Activated gamma-delta T cell treated with anti-CD3 and anti-CD28 coated beads, Interleukin-2, amount 50 U/mL, for 16 hours (primary cell): ENCODE data around the gene CFAP90.

ENCODE experiments used
- DNase-seq: peaks from one replicate; pipeline ENCODE4 v3.0.0-alpha.2; 2020; ENCODE audit warnings: low read depth

Gene CFAP90

GRCh38 chr5:7868427-7868772 lies 17.5 kb upstream of the CFAP90 start:
- no peak for DNase-seq

GRCh38 chr5:7867260-7867659 lies 16.3 kb upstream of the CFAP90 start:
- no peak for DNase-seq

- no peak for DNase-seq
Observed at GRCh38 chr5:7866196-7866595, 15.3 kb upstream of the CFAP90 start.

GRCh38 chr5:7857926-7858632 lies 7.1 kb upstream of the CFAP90 start:
- no peak for DNase-seq

- DNase-seq, result no peak
Observed at GRCh38 chr5:7857361-7857760, 6.4 kb upstream of the CFAP90 start.

- DNase-seq, result no peak
Observed at GRCh38 chr5:7856855-7857254, 5.9 kb upstream of the CFAP90 start.

- no peak for DNase-seq
Observed at GRCh38 chr5:7855611-7856010, 4.7 kb upstream of the CFAP90 start.

- no peak for DNase-seq
Observed at GRCh38 chr5:7852988-7853387, 2.1 kb upstream of the CFAP90 start.

GRCh38 chr5:7852542-7852941 lies 1.6 kb upstream of the CFAP90 start:
- no peak for DNase-seq

GRCh38 chr5:7851617-7852289 lies 820 bp upstream of the CFAP90 start:
- DNase-seq, result no peak

GRCh38 chr5:7851240-7851592 lies 283 bp upstream of the CFAP90 start:
- no peak for DNase-seq

- no peak for DNase-seq
Observed at GRCh38 chr5:7849681-7850394, 1.1 kb downstream of the CFAP90 start.

- no peak for DNase-seq
Observed at GRCh38 chr5:7848296-7848695, 2.6 kb downstream of the CFAP90 start.

GRCh38 chr5:7846327-7846726 lies 4.6 kb downstream of the CFAP90 start:
- no peak for DNase-seq

GRCh38 chr5:7845557-7845956 lies 5.4 kb downstream of the CFAP90 start:
- no peak for DNase-seq

- DNase-seq, result no peak
Observed at GRCh38 chr5:7844901-7845300, 6.0 kb downstream of the CFAP90 start.

GRCh38 chr5:7842531-7842930 lies 8.4 kb downstream of the CFAP90 start:
- no peak for DNase-seq

- no peak for DNase-seq
Observed at GRCh38 chr5:7837403-7837802, 13.5 kb downstream of the CFAP90 start.

GRCh38 chr5:7834982-7835381 lies 16.0 kb downstream of the CFAP90 start:
- no peak for DNase-seq

- DNase-seq, result no peak
Observed at GRCh38 chr5:7828269-7828668, 22.7 kb downstream of the CFAP90 start.

GRCh38 chr5:7827610-7828009 lies 23.3 kb downstream of the CFAP90 start:
- no peak for DNase-seq

- no peak for DNase-seq
Observed at GRCh38 chr5:7825630-7826029, 25.3 kb downstream of the CFAP90 start.

- DNase-seq, result no peak
Observed at GRCh38 chr5:7824995-7825394, 25.9 kb downstream of the CFAP90 start.

- DNase-seq, result no peak
Observed at GRCh38 chr5:7823594-7823993, 27.3 kb downstream of the CFAP90 start.
